Activated CD4-positive, alpha-beta T cell treated with anti-CD3 and anti-CD28 coated beads, Interleukin-2, amount 50 U/mL, for 4 hours (primary cell): ENCODE results near the gene POU2F2.
"Not testable (repeated sequence)": the region's sequence is repeated elsewhere in the genome, so short reads cannot be mapped to it uniquely, and the experiment has no call there.

Experiments
- DNase-seq, 2 experiments: peaks; one replicate each; pipeline ENCODE4 v3.0.0-alpha.2; 2020

The POU2F2 gene

GRCh38 chr19:42053037-42053935 lies 79.0 kb downstream of the POU2F2 start:
- DNase-seq: no peak

GRCh38 chr19:42052241-42052863 lies 79.9 kb downstream of the POU2F2 start:
- DNase-seq: no peak

- DNase-seq: no peak
Measured at GRCh38 chr19:42051166-42052115, 80.8 kb downstream of the POU2F2 start.

- no peak for DNase-seq
Measured at GRCh38 chr19:42048992-42049391, 83.3 kb downstream of the POU2F2 start.

GRCh38 chr19:42045575-42045974 lies 86.7 kb downstream of the POU2F2 start:
- DNase-seq: no peak

- DNase-seq: no peak
Measured at GRCh38 chr19:42042455-42043170, 89.6 kb downstream of the POU2F2 start.

GRCh38 chr19:42040491-42040890 lies 91.8 kb downstream of the POU2F2 start:
- not testable (repeated sequence) for DNase-seq

GRCh38 chr19:42040031-42040430 lies 92.2 kb downstream of the POU2F2 start:
- DNase-seq: no peak

- DNase-seq: no peak
Measured at GRCh38 chr19:42038666-42039065, 93.6 kb downstream of the POU2F2 start.

GRCh38 chr19:42037649-42038048 lies 94.6 kb downstream of the POU2F2 start:
- DNase-seq: no peak
